ENCODE measurements around the gene TXNL4A.

The TXNL4A gene, protein sequence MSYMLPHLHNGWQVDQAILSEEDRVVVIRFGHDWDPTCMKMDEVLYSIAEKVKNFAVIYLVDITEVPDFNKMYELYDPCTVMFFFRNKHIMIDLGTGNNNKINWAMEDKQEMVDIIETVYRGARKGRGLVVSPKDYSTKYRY

DNA sequence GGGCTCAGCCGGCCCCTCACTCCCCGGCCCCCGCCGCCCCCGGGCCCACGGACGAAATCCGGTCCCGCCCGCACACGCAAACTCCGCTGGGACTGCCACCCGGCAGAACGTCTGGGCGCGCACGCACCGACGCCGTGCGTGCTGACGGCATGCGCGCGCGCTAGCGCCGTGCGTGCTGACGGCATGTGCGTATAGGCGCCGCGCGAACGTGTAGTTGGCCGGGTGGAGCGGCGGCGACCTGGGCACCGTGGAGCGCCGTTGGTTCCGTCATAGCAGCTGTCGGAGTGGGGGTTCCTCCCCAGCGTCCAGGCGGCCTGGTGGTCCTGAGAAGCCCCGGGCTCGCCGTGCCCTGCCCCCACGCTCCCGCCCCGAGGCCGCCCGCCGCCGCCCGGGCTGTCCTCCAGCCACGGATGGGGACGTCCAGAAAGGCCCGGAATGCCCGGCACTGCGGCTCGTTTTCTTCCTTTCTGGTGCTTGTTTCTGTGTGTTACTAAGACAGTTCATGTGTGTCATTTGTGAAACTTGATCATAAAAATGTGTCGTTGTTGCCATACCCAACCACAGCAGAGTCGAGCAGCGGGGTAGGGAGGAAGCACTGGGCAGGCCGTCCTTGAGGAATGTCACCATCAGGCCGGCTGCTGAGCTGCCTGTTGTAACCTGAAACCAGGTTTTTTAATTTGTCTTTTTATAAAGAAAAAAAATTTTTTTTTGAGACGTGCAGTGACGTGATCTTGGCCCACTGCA, at the start of gene TXNL4A:
TSS of gene TXNL4A (minus strand) at position 113 of the 744 bp plus-strand sequence. CDS start 171 bp downstream, outside the sequence.
- H3K4me3 ChIP-seq (ENCODE audit: low read depth, low read length) = peak within 1 kb of the TSS; percentile 84
- in situ Hi-C loops (cut with HindIII; ENCODE audit: low sequenced_read_pairs) = no loop called here
- TF ChIP-seq, protein P1, sequence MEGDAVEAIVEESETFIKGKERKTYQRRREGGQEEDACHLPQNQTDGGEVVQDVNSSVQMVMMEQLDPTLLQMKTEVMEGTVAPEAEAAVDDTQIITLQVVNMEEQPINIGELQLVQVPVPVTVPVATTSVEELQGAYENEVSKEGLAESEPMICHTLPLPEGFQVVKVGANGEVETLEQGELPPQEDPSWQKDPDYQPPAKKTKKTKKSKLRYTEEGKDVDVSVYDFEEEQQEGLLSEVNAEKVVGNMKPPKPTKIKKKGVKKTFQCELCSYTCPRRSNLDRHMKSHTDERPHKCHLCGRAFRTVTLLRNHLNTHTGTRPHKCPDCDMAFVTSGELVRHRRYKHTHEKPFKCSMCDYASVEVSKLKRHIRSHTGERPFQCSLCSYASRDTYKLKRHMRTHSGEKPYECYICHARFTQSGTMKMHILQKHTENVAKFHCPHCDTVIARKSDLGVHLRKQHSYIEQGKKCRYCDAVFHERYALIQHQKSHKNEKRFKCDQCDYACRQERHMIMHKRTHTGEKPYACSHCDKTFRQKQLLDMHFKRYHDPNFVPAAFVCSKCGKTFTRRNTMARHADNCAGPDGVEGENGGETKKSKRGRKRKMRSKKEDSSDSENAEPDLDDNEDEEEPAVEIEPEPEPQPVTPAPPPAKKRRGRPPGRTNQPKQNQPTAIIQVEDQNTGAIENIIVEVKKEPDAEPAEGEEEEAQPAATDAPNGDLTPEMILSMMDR (IDR thresholded peaks at IDR 0.05; ENCODE audit: low read depth, low read length) = no peak
- peak; percentile 87 for DNase-seq (ENCODE audit: low read depth, low spot score)

DNA sequence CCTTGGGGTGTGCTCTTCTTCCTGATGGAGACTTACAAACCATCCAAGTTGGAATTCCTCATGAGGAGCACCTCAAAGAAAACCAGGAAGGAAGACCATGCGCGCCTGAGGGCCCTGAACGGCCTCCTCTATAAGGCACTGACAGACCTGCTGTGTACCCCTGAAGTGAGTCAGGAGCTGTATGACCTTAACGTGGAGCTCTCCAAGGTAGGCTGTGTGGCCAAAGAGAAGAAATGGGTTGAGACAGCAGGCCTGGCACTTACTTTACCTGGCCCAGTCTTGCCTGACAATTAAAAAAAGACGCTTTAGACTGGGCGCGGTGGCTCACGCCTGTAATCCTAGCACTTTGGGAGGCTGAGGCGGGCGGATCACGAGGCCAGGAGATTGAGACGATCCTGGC, 48.9 kb upstream of the TXNL4A start:
- in situ Hi-C loops (cut with HindIII; ENCODE audit: low sequenced_read_pairs) = no loop called here
- TF ChIP-seq, protein P1 (IDR thresholded peaks at IDR 0.05; ENCODE audit: low read depth, low read length) = no peak
- DNase-seq (ENCODE audit: low read depth, low spot score) = no peak
- no peak overlapping the region for H3K4me3 ChIP-seq (ENCODE audit: low read depth, low read length)

DNA sequence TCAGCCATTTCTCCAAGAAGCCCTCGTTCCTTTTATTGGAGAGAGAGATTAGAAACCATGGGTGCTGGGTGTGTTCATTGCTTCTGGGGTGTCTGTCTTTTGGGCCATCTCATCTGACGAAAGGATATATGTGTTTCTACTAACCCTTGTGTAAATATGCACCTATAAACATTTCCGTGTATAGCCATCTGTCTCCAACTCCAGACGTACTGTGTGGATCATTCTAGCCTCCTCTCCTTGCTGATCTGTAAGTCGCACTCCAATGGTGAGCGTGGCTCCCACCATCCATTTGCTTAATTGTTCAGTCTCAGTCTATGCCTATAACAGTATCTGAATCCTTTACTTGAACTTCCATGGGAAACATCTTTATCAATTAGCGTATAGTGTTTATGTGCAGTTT, 47.6 kb upstream of the TXNL4A start:
- TF ChIP-seq, protein P1 (IDR thresholded peaks at IDR 0.05; ENCODE audit: low read depth, low read length) = no peak
- in situ Hi-C loops (cut with HindIII; ENCODE audit: low sequenced_read_pairs) = no loop called here
- no peak for DNase-seq (ENCODE audit: low read depth, low spot score)
- H3K4me3 ChIP-seq (ENCODE audit: low read depth, low read length) = no peak overlapping the region

DNA sequence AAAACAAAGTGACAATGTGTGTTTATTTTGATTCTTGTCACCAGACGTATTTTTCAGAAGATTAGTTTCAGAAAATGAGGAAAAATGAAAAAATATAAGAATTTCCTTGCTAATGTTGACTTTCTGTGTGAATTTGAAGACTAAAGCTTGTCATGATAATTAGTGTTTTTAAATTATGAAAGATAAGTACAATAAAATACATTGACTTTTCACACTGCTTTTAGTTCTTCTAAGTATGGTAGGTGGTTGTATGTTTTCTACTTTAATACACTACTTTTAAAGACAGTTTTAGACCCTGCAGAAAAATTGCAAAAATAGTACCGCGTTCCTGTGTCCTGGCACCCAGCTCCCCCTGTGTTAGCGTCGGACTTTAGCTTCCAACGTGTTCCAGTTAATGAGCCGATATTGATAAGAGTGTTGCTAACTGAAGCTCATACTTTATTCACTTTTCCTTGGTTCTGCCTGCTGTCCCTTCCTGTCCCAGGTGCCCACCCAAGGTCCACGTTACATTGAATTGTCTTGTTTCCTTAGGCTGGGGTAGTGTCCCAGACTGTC, 46.6 kb upstream of the TXNL4A start:
- DNase-seq (ENCODE audit: low read depth, low spot score) = peak; percentile 1
- H3K4me3 ChIP-seq (ENCODE audit: low read depth, low read length) = peak overlapping the region; percentile 64
- in situ Hi-C loops (cut with HindIII; ENCODE audit: low sequenced_read_pairs) = no loop called here
- TF ChIP-seq, protein P1 (IDR thresholded peaks at IDR 0.05; ENCODE audit: low read depth, low read length) = no peak

DNA sequence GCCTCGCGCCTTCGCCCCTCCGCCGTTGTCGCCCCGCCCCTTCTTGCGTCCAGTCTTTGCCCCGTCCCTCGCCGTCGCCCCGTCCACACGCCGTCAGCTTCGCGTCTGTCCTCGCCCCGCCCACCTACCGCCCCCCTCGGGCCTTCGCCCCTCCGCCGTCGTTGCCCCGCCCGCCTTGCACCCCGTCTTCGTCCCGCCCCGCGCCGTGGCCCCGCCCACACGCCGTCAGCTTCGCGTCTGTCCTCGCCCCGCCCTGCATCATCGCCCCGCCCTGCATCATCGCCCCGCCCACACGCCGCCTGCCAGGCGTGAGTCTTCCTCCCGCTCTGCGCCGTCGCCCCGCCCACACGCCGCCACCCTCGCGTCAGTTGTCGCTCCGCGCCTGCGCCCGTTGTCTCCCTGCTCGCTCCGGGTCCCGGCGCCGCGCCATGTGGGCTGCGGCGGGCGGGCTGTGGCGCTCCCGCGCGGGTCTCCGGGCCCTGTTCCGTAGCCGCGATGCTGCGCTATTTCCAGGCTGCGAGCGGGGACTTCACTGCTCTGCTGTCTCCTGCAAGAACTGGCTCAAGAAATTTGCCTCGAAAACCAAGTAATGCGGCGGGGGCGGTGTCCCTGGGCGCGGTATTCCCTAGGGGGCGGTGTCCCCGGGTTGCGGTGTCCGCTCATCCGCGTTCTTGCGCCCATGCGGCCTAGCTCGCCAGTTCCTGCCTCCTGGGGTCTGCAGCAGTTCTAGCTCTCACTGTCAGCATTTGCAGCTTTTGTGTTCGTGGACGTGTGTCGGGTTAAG, 45.9 kb upstream of the TXNL4A start, which contains the start of gene RBFA:
TSS of gene RBFA (plus strand) at position 367 of the 784 bp plus-strand sequence. CDS start at position 429, 62 bp downstream.
- peak within 1 kb of the TSS; percentile 64 for H3K4me3 ChIP-seq (ENCODE audit: low read depth, low read length)
- peak; percentile 99 for DNase-seq (ENCODE audit: low read depth, low spot score)
- TF ChIP-seq, protein P1 (IDR thresholded peaks at IDR 0.05; ENCODE audit: low read depth, low read length) = peak; percentile 50
- in situ Hi-C loops (cut with HindIII; ENCODE audit: low sequenced_read_pairs) = no loop called here
